HCT116 (cell line): Measurements from ENCODE around the gene DNAJC5.

ENCODE experiments used
- EZH2 ChIP-seq: fragments of 200-600 bp; sonication (generic); IDR thresholded peaks from 2 replicates; pipeline ENCODE4 v1.6.1; 2017; ENCODE audit warnings: antibody characterized with exemption, mixed run types
- FOSL1 ChIP-seq: IDR thresholded peaks from 2 replicates; pipeline ENCODE4 v1.6.1; 2012; ENCODE audit warnings: low read depth
- POLR2A ChIP-seq: IDR thresholded peaks from 2 replicates; pipeline ENCODE4 v1.7.0; 2011; ENCODE audit warnings: borderline replicate concordance; ENCODE audit not compliant: insufficient read depth, insufficient read length; ENCODE audit errors: extremely low read depth
- POLR2AphosphoS5 ChIP-seq: IDR thresholded peaks from 2 replicates; pipeline ENCODE4 v1.6.1; 2011; ENCODE audit warnings: mild to moderate bottlenecking, low read depth, low read length, moderate library complexity
- SIN3A ChIP-seq: IDR thresholded peaks from 2 replicates; pipeline ENCODE4 v1.6.1; 2012; ENCODE audit warnings: low read depth
- SP1 ChIP-seq: IDR thresholded peaks from 2 replicates; pipeline ENCODE4 v1.6.1; 2012; ENCODE audit warnings: low read depth
- YY1 ChIP-seq: IDR thresholded peaks from 2 replicates; pipeline ENCODE4 v1.6.1; 2011; ENCODE audit warnings: low read length, low read depth, moderate library complexity, mild to moderate bottlenecking; ENCODE audit not compliant: insufficient replicate concordance; ENCODE audit errors: extremely low read depth
- TF ChIP-seq, protein P1 (sequence below), 3 experiments: fragments of 200-600 bp in 1 of 3; sonication (generic) in 1 of 3; IDR thresholded peaks in 2 of 3; conservative IDR thresholded peaks in 1 of 3; 2 replicates each; pipeline ENCODE4 v1.5.1; 2012 to 2017; ENCODE audit warnings: low read depth in 2 of 3, low read length in 2 of 3, antibody characterized with exemption in 1 of 3, borderline replicate concordance in 1 of 3, control low read depth in 1 of 3, mild to moderate bottlenecking in 1 of 3, mixed read lengths in 1 of 3, mixed run types in 1 of 3, moderate library complexity in 1 of 3; ENCODE audit not compliant: insufficient read depth in 1 of 3
- TF ChIP-seq, protein P2 (sequence below): IDR thresholded peaks from 2 replicates; pipeline ENCODE4 v1.6.1; 2012
- TF ChIP-seq, protein P3 (sequence below): IDR thresholded peaks from 2 replicates; pipeline ENCODE4 v1.6.1; 2012; ENCODE audit warnings: low read depth
- TF ChIP-seq, protein P4 (sequence below): IDR thresholded peaks from 2 replicates; pipeline ENCODE4 v1.6.1; 2011; ENCODE audit warnings: mild to moderate bottlenecking, low read length, moderate library complexity; ENCODE audit not compliant: insufficient replicate concordance; ENCODE audit errors: extremely low read depth

DNA sequence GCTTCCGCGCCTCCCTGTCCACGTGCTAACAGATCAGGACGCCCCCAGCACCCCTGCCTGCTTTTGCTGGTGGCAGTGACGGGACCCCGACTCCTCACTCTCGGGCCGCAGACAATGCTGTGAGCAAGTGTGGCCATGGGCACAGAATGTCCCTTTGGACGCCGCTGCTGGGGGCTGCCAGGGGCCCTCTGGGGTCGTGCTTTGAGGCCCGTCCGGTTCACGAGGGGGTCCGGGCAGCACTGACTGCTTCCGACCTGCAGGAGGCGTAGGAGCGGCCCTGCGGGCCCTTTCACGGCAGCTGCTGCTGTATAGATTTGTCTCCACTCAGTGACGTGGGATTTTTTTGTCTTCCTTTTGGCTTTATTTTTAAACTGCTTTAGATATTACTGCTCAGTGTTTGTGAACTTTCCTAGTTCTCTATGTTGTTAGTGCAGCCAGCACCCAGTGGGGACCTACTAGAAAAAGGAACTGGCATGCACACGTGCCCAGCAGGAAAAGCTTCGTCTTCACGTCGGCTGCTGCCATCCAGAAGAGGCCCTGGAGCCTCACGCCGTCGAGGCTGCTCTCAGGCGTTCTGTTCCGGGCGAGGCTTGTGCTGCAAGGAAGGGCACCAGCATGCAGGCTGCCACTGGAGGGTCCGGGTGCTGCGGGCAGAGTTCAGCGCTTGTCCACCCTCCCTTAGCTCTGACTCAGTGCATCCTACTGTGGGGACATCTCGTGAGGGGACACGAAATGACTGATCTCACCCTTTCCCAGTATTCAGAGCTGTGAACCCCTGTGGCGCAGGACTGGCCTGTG lies 39.5 kb downstream of the DNAJC5 start:
- TF ChIP-seq, protein P1, sequence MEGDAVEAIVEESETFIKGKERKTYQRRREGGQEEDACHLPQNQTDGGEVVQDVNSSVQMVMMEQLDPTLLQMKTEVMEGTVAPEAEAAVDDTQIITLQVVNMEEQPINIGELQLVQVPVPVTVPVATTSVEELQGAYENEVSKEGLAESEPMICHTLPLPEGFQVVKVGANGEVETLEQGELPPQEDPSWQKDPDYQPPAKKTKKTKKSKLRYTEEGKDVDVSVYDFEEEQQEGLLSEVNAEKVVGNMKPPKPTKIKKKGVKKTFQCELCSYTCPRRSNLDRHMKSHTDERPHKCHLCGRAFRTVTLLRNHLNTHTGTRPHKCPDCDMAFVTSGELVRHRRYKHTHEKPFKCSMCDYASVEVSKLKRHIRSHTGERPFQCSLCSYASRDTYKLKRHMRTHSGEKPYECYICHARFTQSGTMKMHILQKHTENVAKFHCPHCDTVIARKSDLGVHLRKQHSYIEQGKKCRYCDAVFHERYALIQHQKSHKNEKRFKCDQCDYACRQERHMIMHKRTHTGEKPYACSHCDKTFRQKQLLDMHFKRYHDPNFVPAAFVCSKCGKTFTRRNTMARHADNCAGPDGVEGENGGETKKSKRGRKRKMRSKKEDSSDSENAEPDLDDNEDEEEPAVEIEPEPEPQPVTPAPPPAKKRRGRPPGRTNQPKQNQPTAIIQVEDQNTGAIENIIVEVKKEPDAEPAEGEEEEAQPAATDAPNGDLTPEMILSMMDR (IDR thresholded peaks at IDR 0.05 in 2 of 3, conservative IDR thresholded peaks at IDR 0.05 in 1 of 3; ENCODE audit: borderline replicate concordance in 1 of 3, insufficient read depth in 1 of 3, low read depth in 2 of 3, low read length in 2 of 3): peak in 2 of 3 experiments; percentile 43 to 56; a peak in 4 of 6 replicates
- TF ChIP-seq, protein P2, sequence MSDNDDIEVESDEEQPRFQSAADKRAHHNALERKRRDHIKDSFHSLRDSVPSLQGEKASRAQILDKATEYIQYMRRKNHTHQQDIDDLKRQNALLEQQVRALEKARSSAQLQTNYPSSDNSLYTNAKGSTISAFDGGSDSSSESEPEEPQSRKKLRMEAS: no peak
- no peak for TF ChIP-seq FOSL1
- no peak for TF ChIP-seq EZH2
- TF ChIP-seq SP1: no peak
- no peak for TF ChIP-seq POLR2A
- TF ChIP-seq POLR2AphosphoS5: no peak
- no peak for TF ChIP-seq SIN3A
- TF ChIP-seq YY1: no peak
- TF ChIP-seq, protein P3, sequence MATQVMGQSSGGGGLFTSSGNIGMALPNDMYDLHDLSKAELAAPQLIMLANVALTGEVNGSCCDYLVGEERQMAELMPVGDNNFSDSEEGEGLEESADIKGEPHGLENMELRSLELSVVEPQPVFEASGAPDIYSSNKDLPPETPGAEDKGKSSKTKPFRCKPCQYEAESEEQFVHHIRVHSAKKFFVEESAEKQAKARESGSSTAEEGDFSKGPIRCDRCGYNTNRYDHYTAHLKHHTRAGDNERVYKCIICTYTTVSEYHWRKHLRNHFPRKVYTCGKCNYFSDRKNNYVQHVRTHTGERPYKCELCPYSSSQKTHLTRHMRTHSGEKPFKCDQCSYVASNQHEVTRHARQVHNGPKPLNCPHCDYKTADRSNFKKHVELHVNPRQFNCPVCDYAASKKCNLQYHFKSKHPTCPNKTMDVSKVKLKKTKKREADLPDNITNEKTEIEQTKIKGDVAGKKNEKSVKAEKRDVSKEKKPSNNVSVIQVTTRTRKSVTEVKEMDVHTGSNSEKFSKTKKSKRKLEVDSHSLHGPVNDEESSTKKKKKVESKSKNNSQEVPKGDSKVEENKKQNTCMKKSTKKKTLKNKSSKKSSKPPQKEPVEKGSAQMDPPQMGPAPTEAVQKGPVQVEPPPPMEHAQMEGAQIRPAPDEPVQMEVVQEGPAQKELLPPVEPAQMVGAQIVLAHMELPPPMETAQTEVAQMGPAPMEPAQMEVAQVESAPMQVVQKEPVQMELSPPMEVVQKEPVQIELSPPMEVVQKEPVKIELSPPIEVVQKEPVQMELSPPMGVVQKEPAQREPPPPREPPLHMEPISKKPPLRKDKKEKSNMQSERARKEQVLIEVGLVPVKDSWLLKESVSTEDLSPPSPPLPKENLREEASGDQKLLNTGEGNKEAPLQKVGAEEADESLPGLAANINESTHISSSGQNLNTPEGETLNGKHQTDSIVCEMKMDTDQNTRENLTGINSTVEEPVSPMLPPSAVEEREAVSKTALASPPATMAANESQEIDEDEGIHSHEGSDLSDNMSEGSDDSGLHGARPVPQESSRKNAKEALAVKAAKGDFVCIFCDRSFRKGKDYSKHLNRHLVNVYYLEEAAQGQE: no peak
- TF ChIP-seq, protein P4, sequence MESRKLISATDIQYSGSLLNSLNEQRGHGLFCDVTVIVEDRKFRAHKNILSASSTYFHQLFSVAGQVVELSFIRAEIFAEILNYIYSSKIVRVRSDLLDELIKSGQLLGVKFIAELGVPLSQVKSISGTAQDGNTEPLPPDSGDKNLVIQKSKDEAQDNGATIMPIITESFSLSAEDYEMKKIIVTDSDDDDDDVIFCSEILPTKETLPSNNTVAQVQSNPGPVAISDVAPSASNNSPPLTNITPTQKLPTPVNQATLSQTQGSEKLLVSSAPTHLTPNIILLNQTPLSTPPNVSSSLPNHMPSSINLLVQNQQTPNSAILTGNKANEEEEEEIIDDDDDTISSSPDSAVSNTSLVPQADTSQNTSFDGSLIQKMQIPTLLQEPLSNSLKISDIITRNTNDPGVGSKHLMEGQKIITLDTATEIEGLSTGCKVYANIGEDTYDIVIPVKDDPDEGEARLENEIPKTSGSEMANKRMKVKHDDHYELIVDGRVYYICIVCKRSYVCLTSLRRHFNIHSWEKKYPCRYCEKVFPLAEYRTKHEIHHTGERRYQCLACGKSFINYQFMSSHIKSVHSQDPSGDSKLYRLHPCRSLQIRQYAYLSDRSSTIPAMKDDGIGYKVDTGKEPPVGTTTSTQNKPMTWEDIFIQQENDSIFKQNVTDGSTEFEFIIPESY: no peak
